Astrocyte (in vitro differentiated cells and primary cell): ENCODE measurements around the gene ME3. TPM values are rescaled to one million over a fixed set of nuclear protein-coding genes. Genes with fewer than 3 reads are reported as not detected.

Experiments
- DNase-seq: peaks from one replicate; pipeline ENCODE4 v3.0.0-alpha.2; 2010; ENCODE audit warnings: low read depth
- FAIRE-seq: peaks from 2 replicates; lab custom pipeline; 2011; peaks lifted over from hg19 to GRCh38; lab: Jason Lieb, UNC
- H2AFZ ChIP-seq: 2 replicates; pipeline ENCODE4 v1.6.0; 2012; ENCODE audit warnings: low read depth, low read length, inconsistent platforms
- H3K27ac ChIP-seq: 2 replicates; pipeline ENCODE4 v1.5.1; 2011; ENCODE audit warnings: low read depth, low read length, inconsistent platforms
- H3K27me3 ChIP-seq: 2 replicates; pipeline ENCODE4 v1.6.0; 2011; ENCODE audit warnings: low read length, inconsistent platforms; ENCODE audit not compliant: insufficient read depth
- H3K36me3 ChIP-seq: 2 replicates; pipeline ENCODE4 v1.5.1; 2011; ENCODE audit warnings: low read length, inconsistent platforms; ENCODE audit not compliant: insufficient read depth
- H3K4me1 ChIP-seq: 2 replicates; pipeline ENCODE4 v1.5.1; 2011; ENCODE audit warnings: low read length, inconsistent platforms; ENCODE audit not compliant: insufficient read depth
- H3K4me2 ChIP-seq: 2 replicates; pipeline ENCODE4 v1.6.0; 2012; ENCODE audit warnings: low read length, inconsistent platforms
- H3K4me3 ChIP-seq: 2 replicates; pipeline ENCODE4 v1.5.1; 2011; ENCODE audit warnings: low read depth, mild to moderate bottlenecking, low read length, inconsistent platforms; ENCODE audit not compliant: insufficient read depth
- H3K79me2 ChIP-seq: 2 replicates; pipeline ENCODE4 v1.6.0; 2012; ENCODE audit warnings: mild to moderate bottlenecking, low read length, inconsistent platforms; ENCODE audit not compliant: insufficient read depth
- H3K9ac ChIP-seq: 2 replicates; pipeline ENCODE4 v1.6.0; 2012; ENCODE audit warnings: mild to moderate bottlenecking, low read length, inconsistent platforms
- H3K9me3 ChIP-seq: 2 replicates; pipeline ENCODE4 v1.5.1; 2012; ENCODE audit warnings: low read depth, mild to moderate bottlenecking, low read length, inconsistent platforms; ENCODE audit not compliant: insufficient read depth
- H4K20me1 ChIP-seq: 2 replicates; pipeline ENCODE4 v1.6.0; 2012; ENCODE audit warnings: low read length, inconsistent platforms; ENCODE audit not compliant: insufficient read depth
- H3K27ac Mint-ChIP-seq: one replicate; pipeline ENCODE4 v1.8.0; 2021; ENCODE audit warnings: mild to moderate bottlenecking, mixed read lengths; ENCODE audit not compliant: unreplicated experiment
- H3K27me3 Mint-ChIP-seq: one replicate; pipeline ENCODE4 v1.8.0; 2021; ENCODE audit warnings: low read depth, mixed read lengths; ENCODE audit not compliant: unreplicated experiment
- H3K36me3 Mint-ChIP-seq: one replicate; pipeline ENCODE4 v1.8.0; 2021; ENCODE audit warnings: low read depth, mixed read lengths; ENCODE audit not compliant: unreplicated experiment
- H3K4me1 Mint-ChIP-seq: one replicate; pipeline ENCODE4 v1.8.0; 2021; ENCODE audit warnings: low read depth, mixed read lengths; ENCODE audit not compliant: unreplicated experiment
- H3K4me3 Mint-ChIP-seq: one replicate; pipeline ENCODE4 v1.8.0; 2021; ENCODE audit warnings: mild to moderate bottlenecking, moderate library complexity, mixed read lengths; ENCODE audit not compliant: unreplicated experiment
- H3K9me3 Mint-ChIP-seq: one replicate; pipeline ENCODE4 v1.8.0; 2021; ENCODE audit warnings: mild to moderate bottlenecking, mixed read lengths; ENCODE audit not compliant: unreplicated experiment
- EZH2 ChIP-seq: IDR thresholded peaks from 2 replicates; pipeline ENCODE4 v1.6.1; 2012; ENCODE audit warnings: mild to moderate bottlenecking, low read length, inconsistent platforms; ENCODE audit not compliant: insufficient read depth
- total RNA-seq: library from RNA; stranded (reverse); gene quantifications from 2 replicates; pipeline ENCODE4 v1.2.1, GENCODE V29; 2021
- TF ChIP-seq, protein P1 (sequence below): IDR thresholded peaks from 2 replicates; pipeline ENCODE4 v1.5.1; 2011; ENCODE audit warnings: low read depth, mild to moderate bottlenecking, inconsistent platforms, low read length, moderate library complexity; ENCODE audit not compliant: insufficient read depth

Gene ME3
- total RNA-seq, 1 donor from 2014 or later = 28.6 TPM

DNA sequence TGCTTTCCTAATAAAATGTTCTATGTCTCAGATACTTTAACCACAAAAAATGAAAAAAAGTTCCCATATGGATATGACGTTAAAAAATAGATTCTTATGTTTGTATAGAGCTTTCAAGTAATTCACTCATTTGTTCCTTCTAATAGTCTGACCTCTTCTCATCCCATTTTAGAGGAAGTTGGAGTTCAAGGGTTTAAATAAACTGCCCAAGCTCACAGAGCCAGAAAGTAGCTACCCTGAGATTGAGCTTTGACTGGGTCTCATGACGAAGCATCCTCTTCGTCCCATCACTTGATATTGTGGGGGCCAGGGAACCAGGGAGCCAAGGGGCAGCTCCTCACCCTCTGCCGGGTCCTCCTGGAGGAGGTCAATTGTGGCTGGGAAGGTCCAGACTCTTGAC lies 181.4 kb downstream of the ME3 start:
- FAIRE-seq (no peak), DNase-seq (no peak)
- no peaks in the 10 kb centered on the region for H3K27me3 ChIP-seq
- H3K27ac ChIP-seq = no peak overlapping the region
- peaks cover 5% of the 10 kb centered on the region for H3K4me1 ChIP-seq
- no peaks in the 10 kb centered on the region for H3K9me3 ChIP-seq
- Mint-ChIP-seq H3K4me3 (no peak overlapping the region), H3K27ac (no peak overlapping the region), H3K36me3 (peaks cover 21% of the 10 kb centered on the region), H3K4me1 (peaks cover 6% of the 10 kb centered on the region), H3K9me3 (no peaks in the 10 kb centered on the region), H3K27me3 (no peaks in the 10 kb centered on the region)
- no peaks in the 10 kb centered on the region for H4K20me1 ChIP-seq
- TF ChIP-seq, protein P1, sequence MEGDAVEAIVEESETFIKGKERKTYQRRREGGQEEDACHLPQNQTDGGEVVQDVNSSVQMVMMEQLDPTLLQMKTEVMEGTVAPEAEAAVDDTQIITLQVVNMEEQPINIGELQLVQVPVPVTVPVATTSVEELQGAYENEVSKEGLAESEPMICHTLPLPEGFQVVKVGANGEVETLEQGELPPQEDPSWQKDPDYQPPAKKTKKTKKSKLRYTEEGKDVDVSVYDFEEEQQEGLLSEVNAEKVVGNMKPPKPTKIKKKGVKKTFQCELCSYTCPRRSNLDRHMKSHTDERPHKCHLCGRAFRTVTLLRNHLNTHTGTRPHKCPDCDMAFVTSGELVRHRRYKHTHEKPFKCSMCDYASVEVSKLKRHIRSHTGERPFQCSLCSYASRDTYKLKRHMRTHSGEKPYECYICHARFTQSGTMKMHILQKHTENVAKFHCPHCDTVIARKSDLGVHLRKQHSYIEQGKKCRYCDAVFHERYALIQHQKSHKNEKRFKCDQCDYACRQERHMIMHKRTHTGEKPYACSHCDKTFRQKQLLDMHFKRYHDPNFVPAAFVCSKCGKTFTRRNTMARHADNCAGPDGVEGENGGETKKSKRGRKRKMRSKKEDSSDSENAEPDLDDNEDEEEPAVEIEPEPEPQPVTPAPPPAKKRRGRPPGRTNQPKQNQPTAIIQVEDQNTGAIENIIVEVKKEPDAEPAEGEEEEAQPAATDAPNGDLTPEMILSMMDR = no peak
- TF ChIP-seq EZH2 = no peak
- no peak overlapping the region for H3K4me2 ChIP-seq
- H2AFZ ChIP-seq = no peak overlapping the region
- H3K79me2 ChIP-seq = no peaks in the 10 kb centered on the region
- H3K4me3 ChIP-seq = no peak overlapping the region
- H3K9ac ChIP-seq = no peak overlapping the region
- no peaks in the 10 kb centered on the region for H3K36me3 ChIP-seq

- Histone ChIP-seq H3K27ac (no peak overlapping the region), H3K79me2 (no peaks in the 10 kb centered on the region), H3K9ac (no peak overlapping the region), H3K4me2 (no peak overlapping the region), H3K4me1 (peaks cover 6% of the 10 kb centered on the region), H3K9me3 (no peaks in the 10 kb centered on the region), H2AFZ (no peak overlapping the region), H3K27me3 (no peaks in the 10 kb centered on the region), H4K20me1 (no peaks in the 10 kb centered on the region), H3K36me3 (no peaks in the 10 kb centered on the region), H3K4me3 (no peak overlapping the region)
- FAIRE-seq = no peak
- no peak overlapping the region for H3K4me3 Mint-ChIP-seq
- peaks cover 21% of the 10 kb centered on the region for H3K36me3 Mint-ChIP-seq
- TF ChIP-seq, protein P1 = no peak
- TF ChIP-seq EZH2 = no peak
- peaks cover 7% of the 10 kb centered on the region for H3K4me1 Mint-ChIP-seq
- no peak for DNase-seq
- H3K27ac Mint-ChIP-seq = no peak overlapping the region
- no peaks in the 10 kb centered on the region for H3K27me3 Mint-ChIP-seq
- H3K9me3 Mint-ChIP-seq = no peaks in the 10 kb centered on the region
Observed at GRCh38 chr11:86490582-86490981, 181.8 kb downstream of the ME3 start.

- TF ChIP-seq, protein P1 = no peak
- TF ChIP-seq EZH2 = no peak
- FAIRE-seq = no peak
- peaks cover 16% of the 10 kb centered on the region for H3K4me1 Mint-ChIP-seq
Observed at GRCh38 chr11:86489442-86489841, 183.0 kb downstream of the ME3 start.

More at GRCh38 chr11:86489442-86489841, 183.0 kb downstream of the ME3 start:
- DNase-seq = no peak
- no peaks in the 10 kb centered on the region for H3K27me3 Mint-ChIP-seq
- Histone ChIP-seq H3K9me3 (no peaks in the 10 kb centered on the region), H2AFZ (no peak overlapping the region), H3K9ac (no peak overlapping the region), H3K36me3 (no peaks in the 10 kb centered on the region), H3K4me1 (peaks cover 17% of the 10 kb centered on the region), H3K4me2 (no peak overlapping the region), H3K27ac (no peak overlapping the region), H3K79me2 (no peaks in the 10 kb centered on the region), H3K27me3 (no peaks in the 10 kb centered on the region), H3K4me3 (no peak overlapping the region), H4K20me1 (no peaks in the 10 kb centered on the region)
- H3K27ac Mint-ChIP-seq = peak overlapping the region; percentile 31
- peaks cover 21% of the 10 kb centered on the region for H3K36me3 Mint-ChIP-seq
- H3K9me3 Mint-ChIP-seq = no peaks in the 10 kb centered on the region
- no peak overlapping the region for H3K4me3 Mint-ChIP-seq
